Measurements from ENCODE around the gene AK8. TPM values are rescaled to one million over a fixed set of nuclear protein-coding genes. Genes with fewer than 3 reads are reported as not detected.
A peak's percentile ranks its signal among the peaks of the same experiment; 100 is the strongest.

The AK8 gene
- total RNA-seq, 1 donor = 0.54 TPM

DNA sequence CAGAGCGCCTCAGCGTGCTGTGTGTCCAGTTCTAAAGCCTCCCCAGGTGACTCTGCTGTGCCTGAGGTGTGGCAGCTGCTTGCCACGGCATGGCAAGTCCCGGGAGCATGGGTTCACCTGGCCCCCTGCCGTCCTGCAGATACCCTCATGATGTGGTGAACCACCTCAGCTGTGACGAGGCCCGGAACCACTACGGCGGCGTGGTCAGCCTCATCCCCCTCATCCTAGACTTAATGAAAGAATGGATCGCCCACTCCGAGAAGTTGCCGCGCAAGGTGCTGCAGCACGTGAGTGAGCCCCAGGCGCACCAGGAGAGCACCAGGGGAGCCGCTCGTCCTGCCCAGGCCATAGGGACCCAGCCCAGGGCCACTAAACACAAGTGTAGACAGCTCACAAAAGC lies 10.1 kb upstream of the AK8 start:
- no peak for DNase-seq (ENCODE audit: low read depth in 2 of 3, low spot score in 2 of 3)

- DNase-seq (ENCODE audit: low read depth in 2 of 3, low spot score in 2 of 3) = no peak
These were observed 9.4 kb upstream of the AK8 start for GRCh38 chr9:132887181-132888120.

DNA sequence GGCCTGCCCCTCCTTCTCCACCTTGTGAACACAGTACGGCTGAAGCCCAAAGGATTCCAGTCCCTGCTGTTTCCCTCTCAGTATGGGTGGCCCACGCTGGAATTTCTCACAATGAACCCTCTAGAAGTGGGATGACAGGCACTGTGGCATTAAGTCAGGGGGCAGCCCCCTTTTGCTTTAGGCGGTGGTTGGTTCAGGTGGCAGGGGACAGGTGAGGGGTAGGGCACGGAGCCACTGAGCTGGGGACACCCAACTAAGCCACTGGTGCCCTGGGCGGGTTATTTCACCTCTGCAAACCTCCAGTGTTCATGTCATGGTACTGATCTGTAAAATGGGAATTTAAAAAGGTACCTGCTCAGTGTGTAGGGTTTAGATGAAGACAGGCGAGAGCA lies 8.2 kb upstream of the AK8 start:
- DNase-seq (ENCODE audit: low read depth in 2 of 3, low spot score in 2 of 3) = no peak

DNA sequence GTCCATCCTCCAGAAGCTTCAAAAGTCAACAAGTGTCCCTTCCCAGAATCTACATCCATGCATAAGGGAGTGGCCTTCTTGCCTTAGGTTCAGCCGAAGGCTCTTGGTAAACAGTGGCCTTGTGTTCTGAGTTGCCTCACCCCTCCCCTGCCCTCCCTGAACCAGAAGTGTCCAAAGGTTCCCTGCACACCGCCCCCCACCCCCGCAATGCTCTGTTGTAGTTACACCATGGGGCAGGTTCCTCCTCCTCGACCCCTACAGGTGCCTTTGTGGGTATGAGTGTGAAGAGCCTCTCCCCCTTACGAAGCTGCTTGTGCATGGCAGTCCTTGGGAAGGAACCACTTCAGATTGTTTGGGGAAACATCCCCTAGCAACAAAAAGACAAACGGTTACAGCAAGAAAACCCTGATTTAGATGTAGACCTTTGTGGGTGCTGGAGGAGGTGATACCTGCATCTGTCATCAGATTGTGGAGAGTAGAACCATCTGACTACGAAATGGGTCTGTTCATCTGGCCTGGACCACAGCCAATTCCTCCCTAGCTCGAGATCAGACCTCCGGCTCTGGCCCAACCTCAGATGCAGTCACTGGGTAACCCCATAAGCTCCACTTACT lies 7.7 kb upstream of the AK8 start:
- peak in 2 of 3 donors; percentile 76 to 89 for DNase-seq (ENCODE audit: low read depth in 2 of 3, low spot score in 2 of 3)

DNA sequence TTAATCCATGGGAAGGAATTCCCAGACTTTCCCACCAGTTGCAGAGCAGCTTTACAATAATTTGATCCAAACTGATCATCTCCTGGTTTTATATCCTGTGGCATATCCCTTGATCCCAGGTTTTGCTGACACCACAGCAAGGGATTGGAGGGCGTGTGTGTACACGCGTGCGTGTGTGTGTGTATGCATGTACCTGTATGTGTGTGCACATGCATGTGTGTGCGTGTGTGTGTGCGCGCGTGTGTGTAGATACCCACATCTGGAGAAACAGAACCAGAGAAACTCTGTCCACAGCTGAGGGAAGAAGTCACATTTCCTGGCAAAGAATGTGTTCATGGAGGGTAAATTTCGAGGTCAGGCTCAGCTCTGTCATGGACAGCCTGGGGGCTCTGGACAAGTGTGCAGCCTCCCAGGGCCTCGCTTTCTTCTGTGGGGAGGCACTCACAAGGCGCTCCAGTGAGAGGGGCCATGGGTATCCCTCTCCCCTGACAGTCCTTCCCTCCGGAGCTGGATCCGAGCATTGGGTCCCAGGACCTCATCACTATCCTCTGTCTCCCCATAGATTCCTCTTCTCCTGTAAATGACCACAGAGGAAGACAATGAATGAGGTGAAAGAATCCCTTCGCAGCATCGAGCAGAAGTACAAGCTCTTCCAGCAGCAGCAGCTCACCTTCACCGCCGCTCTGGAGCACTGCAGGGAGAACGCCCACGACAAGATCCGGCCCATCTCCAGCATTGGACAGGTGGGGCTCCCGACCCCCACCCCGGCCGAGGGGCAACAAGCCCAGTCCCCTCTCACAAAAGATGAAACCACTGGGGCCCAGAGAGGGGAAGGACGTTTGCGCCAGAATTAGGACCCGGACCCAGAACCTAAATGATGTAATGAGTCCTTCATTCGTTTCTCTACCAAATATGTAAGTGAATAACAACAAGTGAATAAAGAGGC lies 5.5 kb upstream of the AK8 start:
- no peak for DNase-seq (ENCODE audit: low read depth in 2 of 3, low spot score in 2 of 3)

DNA sequence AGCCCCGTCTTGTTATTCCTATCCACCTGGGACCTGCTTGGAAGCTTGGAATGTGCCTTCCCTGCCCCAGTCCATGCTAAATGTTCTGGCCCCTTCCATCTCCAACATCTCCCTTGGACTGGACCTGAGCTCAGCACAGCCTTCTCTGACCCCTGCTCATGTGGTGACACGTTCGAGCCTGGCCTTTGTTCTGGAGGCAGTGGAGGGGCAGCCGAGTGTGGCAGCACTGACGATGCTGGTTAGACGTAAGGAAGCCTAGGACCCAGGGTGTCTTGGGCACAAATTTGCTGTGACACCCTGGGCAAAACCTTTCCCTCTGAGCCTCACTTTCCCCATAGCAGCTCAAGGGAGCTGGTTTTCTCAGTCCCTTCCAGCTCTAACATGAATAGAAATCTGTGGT lies 4.5 kb upstream of the AK8 start:
- DNase-seq (ENCODE audit: low read depth in 2 of 3, low spot score in 2 of 3) = no peak

GRCh38 chr9:132881826-132882225 lies 3.7 kb upstream of the AK8 start:
- peak in 1 of 3 donors; percentile 36 for DNase-seq (ENCODE audit: low read depth in 2 of 3, low spot score in 2 of 3)

DNA sequence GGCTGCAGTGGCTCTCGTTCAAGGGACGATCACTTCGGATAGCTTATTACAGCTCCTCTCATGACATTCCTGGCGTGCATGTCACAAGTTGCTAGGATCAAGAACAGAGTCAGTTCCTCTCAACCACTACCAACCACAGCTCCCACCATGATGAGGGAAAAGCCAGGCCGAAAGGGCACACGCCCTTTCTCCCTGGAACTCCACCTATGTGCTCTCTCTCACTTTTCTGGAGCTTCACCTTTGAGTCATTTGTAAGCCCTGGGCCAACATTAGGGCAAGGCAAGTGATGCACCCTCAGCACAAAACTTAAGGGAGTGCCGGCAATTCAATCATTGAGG lies 2.2 kb upstream of the AK8 start:
- DNase-seq (ENCODE audit: low read depth in 2 of 3, low spot score in 2 of 3) = no peak

DNA sequence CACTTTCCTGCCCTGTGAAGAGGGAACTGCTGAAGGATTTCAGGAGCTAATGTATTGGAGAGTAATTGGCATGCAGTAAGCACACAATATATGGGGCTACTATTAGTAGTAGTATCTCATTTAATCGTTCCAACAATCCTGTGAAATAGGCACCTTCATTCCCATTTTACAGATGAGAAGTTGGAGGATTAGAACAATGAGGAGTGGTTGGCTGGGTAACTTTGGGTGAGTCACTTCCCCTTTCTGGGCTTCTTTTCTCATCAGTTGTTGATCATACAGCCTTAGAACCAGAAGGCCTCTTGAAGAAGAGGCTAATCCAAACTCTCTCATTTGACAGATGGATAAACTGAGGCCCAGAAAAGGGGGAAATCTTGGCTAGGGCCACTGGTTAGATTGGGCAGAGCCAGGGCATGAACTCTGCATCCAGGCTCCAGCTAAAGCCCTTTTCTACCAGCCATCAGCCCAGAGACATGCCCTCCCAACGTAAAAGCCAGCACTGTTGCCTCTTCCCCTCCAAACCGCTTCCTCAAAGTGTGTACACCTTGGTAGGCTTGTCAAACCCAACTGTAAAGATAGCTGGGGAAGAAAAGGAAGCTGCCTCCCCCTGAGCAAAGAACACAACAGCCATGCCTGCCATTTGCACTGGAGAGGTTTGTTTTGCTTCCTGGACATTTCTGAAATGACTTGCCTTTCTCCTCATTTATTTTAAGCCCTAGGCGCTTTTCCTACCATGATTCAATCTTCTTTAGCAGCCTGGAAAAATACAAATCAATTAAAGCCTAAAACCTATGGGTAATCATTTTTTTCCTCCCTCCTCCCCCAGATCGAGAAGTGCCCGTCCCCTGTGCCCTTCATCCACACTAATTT lies 1.6 kb upstream of the AK8 start:
- DNase-seq (ENCODE audit: low read depth in 2 of 3, low spot score in 2 of 3) = peak in 1 of 3 donors; percentile 46

DNA sequence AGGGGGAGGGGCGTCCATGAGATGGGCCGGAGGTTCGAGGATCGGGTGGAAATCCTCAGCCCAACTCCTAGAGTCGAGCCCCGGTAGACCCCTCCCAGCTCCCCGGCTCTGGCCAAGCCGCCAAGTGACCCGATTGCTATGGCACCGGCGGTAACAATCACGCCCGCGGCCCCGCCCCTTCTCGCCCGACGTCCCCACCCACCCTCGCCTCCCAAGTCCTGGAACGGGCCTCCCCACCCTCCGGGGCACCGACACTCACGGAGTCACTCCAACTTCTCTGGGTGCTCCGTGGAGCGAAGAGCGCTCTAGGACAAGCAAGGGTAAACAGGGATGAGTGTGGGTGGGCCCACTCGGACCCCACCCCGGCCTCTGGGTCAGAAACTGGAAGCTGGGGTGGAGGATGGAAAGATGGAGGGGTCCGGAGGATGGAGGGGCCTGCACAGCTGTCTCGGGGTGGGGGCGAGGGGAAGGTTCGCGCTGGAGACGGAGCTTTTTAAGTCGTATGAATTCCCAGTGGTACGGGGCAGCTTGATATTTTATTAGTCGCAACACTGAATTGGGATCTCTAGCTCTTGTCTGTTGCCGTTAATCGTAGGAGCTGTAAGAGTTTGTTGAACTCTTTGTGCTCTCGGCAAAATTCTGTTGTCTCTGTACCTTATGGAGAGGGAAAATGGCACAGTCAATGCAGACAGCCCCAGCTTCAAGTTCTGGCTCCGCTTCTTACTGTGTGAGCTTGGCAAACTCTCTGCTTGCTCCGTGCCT lies 792 bp upstream of the AK8 start, which contains the start of gene SPACA9:
Gene SPACA9, plus strand, starts transcription at position 204 of the 762 bp plus-strand sequence. CDS start 5,050 bp downstream, outside the sequence.
- DNase-seq (ENCODE audit: low read depth in 2 of 3, low spot score in 2 of 3) = peak in 1 of 3 donors; percentile 19

GRCh38 chr9:132877458-132877823 lies 643 bp downstream of the AK8 start:
- DNase-seq (ENCODE audit: low read depth in 2 of 3, low spot score in 2 of 3) = no peak

DNA sequence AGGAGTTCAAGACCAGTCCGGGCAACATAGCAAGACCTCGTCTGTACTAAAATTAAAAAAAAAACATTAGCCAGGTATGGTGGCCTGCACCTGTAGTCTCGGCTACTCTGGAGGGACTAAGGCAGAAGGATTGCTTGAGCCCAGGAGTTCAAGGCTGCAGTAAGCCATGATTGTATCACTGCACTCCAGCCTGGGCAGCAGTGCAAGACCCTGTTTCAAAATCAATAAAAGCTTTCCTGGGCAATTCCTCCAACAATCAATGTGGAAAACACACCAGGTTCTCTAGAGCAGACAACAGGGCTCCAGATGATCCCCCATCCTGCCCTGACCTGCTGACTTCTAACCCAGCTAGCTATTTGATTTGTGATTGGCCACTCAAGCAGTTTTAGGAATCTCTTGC lies 1.2 kb downstream of the AK8 start:
- no peak for DNase-seq (ENCODE audit: low read depth in 2 of 3, low spot score in 2 of 3)

DNA sequence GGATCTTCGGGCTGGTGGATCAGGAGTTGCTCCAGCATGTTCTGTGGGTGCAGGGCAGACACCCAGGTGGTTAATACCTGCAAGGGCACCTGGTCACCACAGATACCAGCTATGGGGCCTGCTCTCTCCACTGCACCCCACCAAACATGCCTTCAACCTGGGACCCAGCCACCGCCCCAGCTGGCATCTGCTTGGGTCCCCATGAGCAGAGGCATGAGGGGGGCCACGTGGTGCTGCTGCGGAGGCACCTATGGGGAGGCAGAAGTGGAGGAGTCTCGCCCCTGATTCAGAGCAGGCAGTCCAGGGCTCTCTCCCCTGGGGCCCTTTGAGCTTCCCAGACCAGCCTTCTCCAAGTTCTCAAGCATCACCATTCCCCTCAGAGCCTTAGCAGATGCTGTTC lies 2.9 kb downstream of the AK8 start:
- DNase-seq (ENCODE audit: low read depth in 2 of 3, low spot score in 2 of 3) = no peak

DNA sequence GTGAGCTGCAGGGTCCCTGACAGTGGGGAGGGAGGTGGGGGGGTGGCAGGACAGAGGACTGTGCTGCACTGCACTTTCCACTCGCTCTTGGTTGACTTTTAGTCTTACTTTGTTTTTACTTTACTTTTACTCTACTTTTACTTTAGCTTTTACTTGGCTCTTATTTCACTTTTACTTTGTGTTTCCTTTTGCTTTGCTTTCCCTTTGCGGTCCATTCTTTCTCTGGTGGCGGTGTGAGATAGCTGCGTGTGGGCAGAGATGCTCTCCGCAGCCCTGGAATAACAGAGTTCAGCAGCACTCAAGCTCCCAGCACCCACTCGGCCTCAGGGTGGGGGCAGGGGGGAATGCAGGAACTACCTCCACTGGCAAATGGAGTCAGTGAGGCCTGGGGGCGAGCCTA lies 4.7 kb downstream of the AK8 start:
- DNase-seq (ENCODE audit: low read depth in 2 of 3, low spot score in 2 of 3) = no peak

GRCh38 chr9:132869266-132869665 lies 8.8 kb downstream of the AK8 start:
- no peak for DNase-seq (ENCODE audit: low read depth in 2 of 3, low spot score in 2 of 3)

GRCh38 chr9:132866898-132867297 lies 11.2 kb downstream of the AK8 start:
- no peak for DNase-seq (ENCODE audit: low read depth in 2 of 3, low spot score in 2 of 3)

DNA sequence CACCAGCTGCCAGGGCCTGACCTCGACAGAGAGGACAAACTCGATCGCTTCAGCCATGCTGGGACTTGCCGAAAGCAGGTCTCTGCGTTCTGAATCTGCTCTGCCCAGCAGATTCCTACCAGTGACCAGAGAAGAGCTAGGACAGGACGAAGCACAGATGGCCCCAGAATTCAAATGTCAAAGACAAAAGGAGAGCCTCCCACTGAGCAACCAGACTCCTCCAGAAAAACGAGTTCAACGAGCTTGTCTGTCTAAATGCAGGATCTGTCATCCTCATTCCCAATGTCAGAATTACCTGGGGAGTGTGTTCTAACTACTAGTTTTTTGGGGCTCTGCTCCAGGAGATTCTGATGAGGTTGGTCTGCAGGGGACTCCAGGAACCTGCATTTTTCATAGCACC lies 13.4 kb downstream of the AK8 start:
- no peak for DNase-seq (ENCODE audit: low read depth in 2 of 3, low spot score in 2 of 3)

DNA sequence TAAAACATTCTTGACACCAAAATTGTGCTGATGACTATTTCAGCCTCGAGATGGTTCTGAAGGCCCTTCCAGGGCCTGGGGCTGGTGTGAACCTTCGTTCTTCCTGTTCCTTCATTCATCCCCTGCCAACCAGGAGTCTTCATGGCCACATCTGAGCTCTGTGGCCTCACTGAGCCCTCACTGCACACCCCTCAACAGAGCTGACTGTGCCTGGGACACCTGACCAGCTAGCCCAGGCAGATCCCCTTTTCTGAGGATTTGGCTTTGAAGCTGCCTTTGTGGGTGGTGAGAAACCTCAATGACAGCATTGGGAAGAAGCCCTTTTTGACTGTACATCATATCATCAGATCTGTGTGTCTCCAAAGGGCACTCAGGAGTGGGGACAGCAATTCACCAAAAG lies 13.8 kb downstream of the AK8 start:
- DNase-seq (ENCODE audit: low read depth in 2 of 3, low spot score in 2 of 3) = no peak

GRCh38 chr9:132863096-132863495 lies 15.0 kb downstream of the AK8 start:
- DNase-seq (ENCODE audit: low read depth in 2 of 3, low spot score in 2 of 3) = no peak

Measured in hematopoietic multipotent progenitor cell (in vitro differentiated cells).